GM10266 (cell line): Measurements from ENCODE around the gene REL.
"Not testable (repeated sequence)": the region's sequence is repeated elsewhere in the genome, so short reads cannot be mapped to it uniquely, and the experiment has no call there.

ENCODE experiments used
- DNase-seq: peaks from one replicate; pipeline ENCODE4 v3.0.0; 2012; ENCODE audit errors: extremely low spot score
- TF ChIP-seq, protein P1 (sequence below): IDR thresholded peaks from 2 replicates; pipeline ENCODE4 v1.5.1; 2012; ENCODE audit warnings: mild to moderate bottlenecking, low read depth; ENCODE audit not compliant: control insufficient read depth, insufficient read depth; ENCODE audit errors: missing control alignments

The REL gene

DNA sequence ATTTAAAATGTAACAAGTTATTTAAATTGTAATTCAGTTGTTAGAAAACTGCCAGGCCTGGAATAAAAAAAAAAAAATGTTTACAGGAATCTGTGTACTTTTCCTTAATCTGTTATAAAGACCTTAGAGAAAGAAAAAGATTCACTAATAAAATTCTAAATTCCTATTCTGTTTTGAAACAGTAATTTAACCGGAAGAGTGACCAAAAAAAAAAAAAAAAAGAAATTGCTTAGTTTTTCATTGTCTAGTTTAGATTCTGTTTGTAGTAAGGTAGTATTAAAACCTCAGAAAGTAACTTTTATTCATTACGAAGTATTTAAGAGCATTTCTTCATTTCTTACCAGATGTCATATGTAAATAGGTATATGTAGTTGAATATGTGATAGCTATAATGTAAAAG is 2.5 kb downstream of the REL start:
- no peak for DNase-seq
- TF ChIP-seq, protein P1, sequence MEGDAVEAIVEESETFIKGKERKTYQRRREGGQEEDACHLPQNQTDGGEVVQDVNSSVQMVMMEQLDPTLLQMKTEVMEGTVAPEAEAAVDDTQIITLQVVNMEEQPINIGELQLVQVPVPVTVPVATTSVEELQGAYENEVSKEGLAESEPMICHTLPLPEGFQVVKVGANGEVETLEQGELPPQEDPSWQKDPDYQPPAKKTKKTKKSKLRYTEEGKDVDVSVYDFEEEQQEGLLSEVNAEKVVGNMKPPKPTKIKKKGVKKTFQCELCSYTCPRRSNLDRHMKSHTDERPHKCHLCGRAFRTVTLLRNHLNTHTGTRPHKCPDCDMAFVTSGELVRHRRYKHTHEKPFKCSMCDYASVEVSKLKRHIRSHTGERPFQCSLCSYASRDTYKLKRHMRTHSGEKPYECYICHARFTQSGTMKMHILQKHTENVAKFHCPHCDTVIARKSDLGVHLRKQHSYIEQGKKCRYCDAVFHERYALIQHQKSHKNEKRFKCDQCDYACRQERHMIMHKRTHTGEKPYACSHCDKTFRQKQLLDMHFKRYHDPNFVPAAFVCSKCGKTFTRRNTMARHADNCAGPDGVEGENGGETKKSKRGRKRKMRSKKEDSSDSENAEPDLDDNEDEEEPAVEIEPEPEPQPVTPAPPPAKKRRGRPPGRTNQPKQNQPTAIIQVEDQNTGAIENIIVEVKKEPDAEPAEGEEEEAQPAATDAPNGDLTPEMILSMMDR = no peak

DNA sequence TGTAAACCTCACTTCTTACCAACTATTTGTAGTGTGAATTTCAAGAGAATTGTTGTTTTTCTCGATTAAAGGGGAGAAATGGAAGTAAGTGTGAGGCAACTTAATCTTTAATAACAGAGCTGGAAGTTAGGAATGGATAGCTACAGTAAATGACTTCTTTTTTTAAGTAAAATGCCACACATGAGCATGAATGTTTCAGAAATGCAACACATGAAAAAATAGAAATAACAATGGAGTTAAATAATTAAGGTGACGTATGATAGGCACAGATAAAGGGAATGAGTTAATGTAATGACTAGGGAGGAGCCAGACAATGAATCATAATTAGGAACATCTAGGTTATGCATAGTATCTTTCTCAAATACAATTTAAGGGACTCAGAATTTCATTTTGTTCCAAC is 3.4 kb downstream of the REL start:
- DNase-seq = no peak
- TF ChIP-seq, protein P1 = no peak

DNA sequence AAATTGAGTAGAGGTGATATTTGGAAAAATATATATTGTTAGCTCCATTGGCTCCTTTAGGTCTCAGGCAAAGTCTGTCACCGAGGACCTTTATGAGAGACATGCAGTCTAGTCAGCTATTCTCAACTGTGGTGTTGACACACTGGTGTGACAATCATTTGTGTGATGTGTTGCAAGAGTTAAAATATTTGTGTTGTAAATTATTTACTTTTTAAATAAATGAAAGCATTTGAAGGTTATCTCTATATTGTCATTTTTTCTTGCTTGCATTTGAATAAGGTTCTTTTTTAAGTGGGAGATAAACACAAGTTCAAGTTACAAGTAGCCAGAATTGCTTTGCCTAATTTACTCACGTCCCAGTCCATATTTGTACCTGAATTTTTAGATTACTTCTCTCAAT is 4.3 kb downstream of the REL start:
- TF ChIP-seq, protein P1 = no peak
- no peak for DNase-seq

DNA sequence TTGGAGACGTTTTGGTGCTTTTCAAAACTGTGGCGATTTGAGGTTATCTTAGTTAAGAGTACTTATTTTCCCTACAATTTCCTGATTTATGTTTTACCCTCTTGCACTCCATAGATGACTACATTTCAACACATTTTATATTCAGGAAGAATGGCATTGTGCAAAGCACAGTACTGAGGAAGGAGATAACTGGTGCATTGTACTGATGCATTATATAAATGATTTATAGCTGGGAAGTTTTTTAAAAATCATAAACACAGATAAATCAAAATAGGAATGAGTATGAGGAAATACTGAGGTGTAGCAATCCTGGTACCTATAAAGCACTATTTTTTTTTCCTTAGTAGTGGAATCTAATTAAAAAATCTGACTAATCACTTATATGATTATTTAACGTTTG is 5.6 kb downstream of the REL start:
- TF ChIP-seq, protein P1 = no peak

DNA sequence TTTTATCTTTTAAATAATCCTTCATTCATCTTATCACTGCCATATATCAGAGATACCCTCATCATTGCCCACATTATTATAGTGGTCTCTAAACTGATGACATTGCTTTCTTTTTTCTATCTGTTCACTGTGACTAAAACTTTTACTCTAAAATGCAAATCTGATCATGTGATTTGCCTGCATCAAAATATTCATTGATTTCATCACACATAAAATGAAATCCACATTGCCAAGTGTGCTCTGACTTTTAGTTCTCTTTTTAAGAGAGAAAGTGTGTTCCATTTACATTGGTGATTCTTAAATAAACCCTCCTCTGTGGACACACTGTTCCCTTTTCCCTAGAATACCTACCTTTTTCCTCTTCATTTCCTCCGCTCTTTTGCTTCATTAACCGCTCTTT is 7.5 kb downstream of the REL start:
- TF ChIP-seq, protein P1 = no peak
- DNase-seq = no peak

More for the DNA sequence above, 5.6 kb downstream of the REL start:
- no peak for DNase-seq

DNA sequence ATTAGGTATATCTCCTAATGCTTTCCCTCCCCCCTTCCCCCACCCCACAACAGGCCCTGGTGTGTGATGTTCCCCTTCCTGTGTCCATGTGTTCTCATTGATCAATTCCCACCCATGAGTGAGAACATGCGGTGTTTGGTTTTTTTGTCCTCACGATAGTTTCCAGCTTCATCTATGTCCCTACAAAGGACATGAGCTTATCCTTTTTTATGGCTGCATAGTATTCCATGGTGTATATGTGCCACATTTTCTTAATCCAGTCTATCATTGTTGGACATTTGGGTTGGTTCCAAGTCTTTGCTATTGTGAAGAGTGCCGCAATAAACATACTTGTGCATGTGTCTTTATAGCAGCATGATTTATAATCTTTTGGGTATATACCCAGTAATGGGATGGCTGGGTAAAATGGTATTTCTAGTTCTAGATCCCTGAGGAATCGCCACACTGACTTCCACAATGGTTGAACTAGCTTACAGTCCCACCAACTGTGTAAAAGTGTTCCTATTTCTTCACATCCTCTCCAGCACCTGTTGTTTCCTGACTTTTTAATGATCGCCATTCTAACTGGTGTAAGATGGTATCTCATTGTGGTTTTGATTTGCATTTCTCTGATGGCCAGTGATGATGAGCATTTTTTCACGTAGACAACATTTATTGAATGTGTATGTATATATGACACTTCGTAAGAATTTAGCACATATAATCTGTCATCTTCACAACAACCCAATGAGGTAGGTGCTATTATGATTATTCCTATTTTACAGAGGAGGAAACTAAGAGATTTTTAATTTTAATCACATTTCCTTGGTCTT is 8.4 kb downstream of the REL start:
- DNase-seq = not testable (repeated sequence)

DNA sequence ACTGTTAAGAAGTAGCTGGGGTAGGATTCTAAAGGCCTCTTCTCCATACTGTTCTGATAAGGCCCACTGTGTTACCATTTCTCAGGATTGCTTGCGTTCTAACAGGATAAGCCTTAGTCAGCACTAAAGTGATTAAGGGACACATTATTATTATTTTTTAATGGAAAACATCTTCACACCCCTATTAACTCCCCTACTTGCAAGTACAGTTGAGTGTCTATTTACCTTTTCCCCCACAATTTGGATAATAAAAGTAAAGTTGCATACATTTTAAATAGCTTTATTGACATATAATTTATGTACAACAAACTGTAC is 9.0 kb downstream of the REL start:
- no peak for DNase-seq
- TF ChIP-seq, protein P1 = no peak

DNA sequence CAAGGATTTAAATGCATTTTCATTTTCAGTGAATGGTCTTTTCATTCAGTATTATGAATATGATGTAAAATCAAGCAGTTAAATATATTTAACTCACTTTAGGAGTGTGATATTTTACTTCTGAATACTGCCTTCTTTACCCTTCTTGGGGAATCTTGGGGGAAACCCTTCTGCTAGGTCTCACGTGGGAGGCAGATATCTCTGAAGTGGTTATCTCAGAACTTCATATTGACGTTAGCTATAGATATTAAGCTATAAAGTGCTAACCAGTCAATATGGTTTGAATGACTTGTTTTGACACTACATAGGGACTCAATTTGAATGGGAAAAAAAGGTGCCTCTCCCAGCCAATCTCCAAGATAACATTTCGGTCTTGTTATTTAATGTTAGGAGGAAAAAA is 9.8 kb downstream of the REL start:
- peak; percentile 29 for DNase-seq
- TF ChIP-seq, protein P1 = no peak
